Neural progenitor cell (in vitro differentiated cells): Measurements from ENCODE around the gene ADCY2.

Experiments used
- CTCF ChIP-seq: fragments of 200-600 bp; sonication (generic); IDR thresholded peaks from 2 replicates; pipeline ENCODE4 v1.5.1; 2017; ENCODE audit warnings: antibody characterized with exemption, mild to moderate bottlenecking
- EZH2 ChIP-seq: fragments of 200-600 bp; sonication (generic); IDR thresholded peaks from 2 replicates; pipeline ENCODE4 v1.6.1; 2017; ENCODE audit warnings: antibody characterized with exemption, mild to moderate bottlenecking, moderate library complexity
- EZH2phosphoT487 ChIP-seq: fragments of 200-600 bp; sonication (generic); IDR thresholded peaks from 2 replicates; pipeline ENCODE4 v1.6.1; 2017; ENCODE audit warnings: antibody characterized with exemption

GRCh38 chr5:7610531-7611177, 214.7 kb downstream of the ADCY2 start:
- TF ChIP-seq EZH2 (no peak), CTCF (no peak), EZH2phosphoT487 (no peak)
